ENCODE data around the gene C11orf21.

The C11orf21 gene

GRCh38 chr11:2258501-2259465, 42.9 kb downstream of the C11orf21 start:
- DNase-seq, result no peak

- DNase-seq, result no peak
Measured at GRCh38 chr11:2256951-2257700, 44.6 kb downstream of the C11orf21 start.

GRCh38 chr11:2256293-2256913, 45.3 kb downstream of the C11orf21 start:
- DNase-seq, result no peak

GRCh38 chr11:2252018-2252417, 49.7 kb downstream of the C11orf21 start:
- DNase-seq, result no peak

GRCh38 chr11:2251138-2251537, 50.6 kb downstream of the C11orf21 start:
- DNase-seq, result no peak

- no peak for DNase-seq
Measured at GRCh38 chr11:2250485-2250884, 51.2 kb downstream of the C11orf21 start.

- DNase-seq, result no peak
Measured at GRCh38 chr11:2250041-2250440, 51.7 kb downstream of the C11orf21 start.

GRCh38 chr11:2249189-2249916, 52.4 kb downstream of the C11orf21 start:
- no peak for DNase-seq

- DNase-seq, result no peak
Measured at GRCh38 chr11:2248762-2249161, 53.0 kb downstream of the C11orf21 start.

- DNase-seq, result no peak
Measured at GRCh38 chr11:2248242-2248641, 53.5 kb downstream of the C11orf21 start.

GRCh38 chr11:2247496-2247895, 54.2 kb downstream of the C11orf21 start:
- DNase-seq, result no peak
